WTC11 (cell line): ENCODE data around the gene CTSE.

ENCODE experiments used
- ATF6 ChIP-seq: sonication (generic); formaldehyde crosslinking; IDR thresholded peaks from 2 replicates; pipeline ENCODE4 v1.8.1; 2023; ENCODE audit warnings: mild to moderate bottlenecking, missing genetic modification reagents
- ELF4 ChIP-seq: sonication (generic); formaldehyde crosslinking; IDR thresholded peaks from 2 replicates; pipeline ENCODE4 v1.8.1; 2022; ENCODE audit warnings: low read depth, mild to moderate bottlenecking, moderate library complexity, missing genetic modification reagents
- ZBTB21 ChIP-seq: sonication (generic); formaldehyde crosslinking; IDR thresholded peaks from 2 replicates; pipeline ENCODE4 v1.8.1; 2023; ENCODE audit warnings: mild to moderate bottlenecking, missing genetic modification reagents, borderline replicate concordance
- TF ChIP-seq, protein P1 (sequence below): fragments of 200-600 bp; IDR thresholded peaks from 2 replicates; pipeline ENCODE4 v1.8.0; 2022; ENCODE audit warnings: antibody characterized with exemption
- TF ChIP-seq, protein P2 (sequence below): sonication (generic); formaldehyde crosslinking; IDR thresholded peaks from 2 replicates; pipeline ENCODE4 v1.8.0; 2022; ENCODE audit warnings: mild to moderate bottlenecking, missing genetic modification reagents

DNA sequence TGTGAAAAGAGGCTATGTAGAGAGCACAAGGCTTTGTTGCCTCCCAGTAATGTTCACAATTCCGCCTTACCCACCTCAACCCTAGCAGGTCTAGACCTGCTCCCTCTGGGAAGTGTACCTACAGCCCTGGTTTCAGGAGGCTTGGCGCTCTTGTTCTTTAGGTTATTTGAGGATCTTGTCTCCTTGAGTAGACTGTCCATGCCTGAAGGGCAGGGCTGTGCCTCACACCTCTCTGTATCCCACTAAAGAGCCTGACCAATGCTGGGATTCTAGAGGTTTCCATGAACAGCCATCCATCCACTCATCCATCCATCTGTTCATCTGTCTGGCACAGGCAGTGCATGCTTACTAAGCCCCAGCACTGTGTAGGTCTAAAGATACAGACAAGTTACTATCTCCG is 21.5 kb downstream of the CTSE start:
- TF ChIP-seq, protein P1, sequence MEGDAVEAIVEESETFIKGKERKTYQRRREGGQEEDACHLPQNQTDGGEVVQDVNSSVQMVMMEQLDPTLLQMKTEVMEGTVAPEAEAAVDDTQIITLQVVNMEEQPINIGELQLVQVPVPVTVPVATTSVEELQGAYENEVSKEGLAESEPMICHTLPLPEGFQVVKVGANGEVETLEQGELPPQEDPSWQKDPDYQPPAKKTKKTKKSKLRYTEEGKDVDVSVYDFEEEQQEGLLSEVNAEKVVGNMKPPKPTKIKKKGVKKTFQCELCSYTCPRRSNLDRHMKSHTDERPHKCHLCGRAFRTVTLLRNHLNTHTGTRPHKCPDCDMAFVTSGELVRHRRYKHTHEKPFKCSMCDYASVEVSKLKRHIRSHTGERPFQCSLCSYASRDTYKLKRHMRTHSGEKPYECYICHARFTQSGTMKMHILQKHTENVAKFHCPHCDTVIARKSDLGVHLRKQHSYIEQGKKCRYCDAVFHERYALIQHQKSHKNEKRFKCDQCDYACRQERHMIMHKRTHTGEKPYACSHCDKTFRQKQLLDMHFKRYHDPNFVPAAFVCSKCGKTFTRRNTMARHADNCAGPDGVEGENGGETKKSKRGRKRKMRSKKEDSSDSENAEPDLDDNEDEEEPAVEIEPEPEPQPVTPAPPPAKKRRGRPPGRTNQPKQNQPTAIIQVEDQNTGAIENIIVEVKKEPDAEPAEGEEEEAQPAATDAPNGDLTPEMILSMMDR, result no peak
- TF ChIP-seq ATF6 (CRISPR knock-in tag), result no peak
- TF ChIP-seq, protein P2, sequence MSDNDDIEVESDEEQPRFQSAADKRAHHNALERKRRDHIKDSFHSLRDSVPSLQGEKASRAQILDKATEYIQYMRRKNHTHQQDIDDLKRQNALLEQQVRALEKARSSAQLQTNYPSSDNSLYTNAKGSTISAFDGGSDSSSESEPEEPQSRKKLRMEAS (CRISPR knock-in tag), result no peak
- no peak for TF ChIP-seq ELF4 (CRISPR knock-in tag)
- no peak for TF ChIP-seq ZBTB21 (CRISPR knock-in tag)
